Activated CD4-positive, alpha-beta T cell treated with anti-CD3 and anti-CD28 coated beads, Interleukin-2, amount 50 U/mL, for 24 hours (primary cell): Measurements from ENCODE around the gene KIAA0232.

Source experiments
- DNase-seq, 2 donors: peaks; one replicate each; pipeline ENCODE4 v3.0.0-alpha.2; 2020; ENCODE audit warnings: low read depth in 1 of 2, low spot score in 1 of 2

Gene KIAA0232, protein sequence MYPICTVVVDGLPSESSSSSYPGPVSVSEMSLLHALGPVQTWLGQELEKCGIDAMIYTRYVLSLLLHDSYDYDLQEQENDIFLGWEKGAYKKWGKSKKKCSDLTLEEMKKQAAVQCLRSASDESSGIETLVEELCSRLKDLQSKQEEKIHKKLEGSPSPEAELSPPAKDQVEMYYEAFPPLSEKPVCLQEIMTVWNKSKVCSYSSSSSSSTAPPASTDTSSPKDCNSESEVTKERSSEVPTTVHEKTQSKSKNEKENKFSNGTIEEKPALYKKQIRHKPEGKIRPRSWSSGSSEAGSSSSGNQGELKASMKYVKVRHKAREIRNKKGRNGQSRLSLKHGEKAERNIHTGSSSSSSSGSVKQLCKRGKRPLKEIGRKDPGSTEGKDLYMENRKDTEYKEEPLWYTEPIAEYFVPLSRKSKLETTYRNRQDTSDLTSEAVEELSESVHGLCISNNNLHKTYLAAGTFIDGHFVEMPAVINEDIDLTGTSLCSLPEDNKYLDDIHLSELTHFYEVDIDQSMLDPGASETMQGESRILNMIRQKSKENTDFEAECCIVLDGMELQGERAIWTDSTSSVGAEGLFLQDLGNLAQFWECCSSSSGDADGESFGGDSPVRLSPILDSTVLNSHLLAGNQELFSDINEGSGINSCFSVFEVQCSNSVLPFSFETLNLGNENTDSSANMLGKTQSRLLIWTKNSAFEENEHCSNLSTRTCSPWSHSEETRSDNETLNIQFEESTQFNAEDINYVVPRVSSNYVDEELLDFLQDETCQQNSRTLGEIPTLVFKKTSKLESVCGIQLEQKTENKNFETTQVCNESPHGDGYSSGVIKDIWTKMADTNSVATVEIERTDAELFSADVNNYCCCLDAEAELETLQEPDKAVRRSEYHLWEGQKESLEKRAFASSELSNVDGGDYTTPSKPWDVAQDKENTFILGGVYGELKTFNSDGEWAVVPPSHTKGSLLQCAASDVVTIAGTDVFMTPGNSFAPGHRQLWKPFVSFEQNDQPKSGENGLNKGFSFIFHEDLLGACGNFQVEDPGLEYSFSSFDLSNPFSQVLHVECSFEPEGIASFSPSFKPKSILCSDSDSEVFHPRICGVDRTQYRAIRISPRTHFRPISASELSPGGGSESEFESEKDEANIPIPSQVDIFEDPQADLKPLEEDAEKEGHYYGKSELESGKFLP (N-terminal part only)

DNA sequence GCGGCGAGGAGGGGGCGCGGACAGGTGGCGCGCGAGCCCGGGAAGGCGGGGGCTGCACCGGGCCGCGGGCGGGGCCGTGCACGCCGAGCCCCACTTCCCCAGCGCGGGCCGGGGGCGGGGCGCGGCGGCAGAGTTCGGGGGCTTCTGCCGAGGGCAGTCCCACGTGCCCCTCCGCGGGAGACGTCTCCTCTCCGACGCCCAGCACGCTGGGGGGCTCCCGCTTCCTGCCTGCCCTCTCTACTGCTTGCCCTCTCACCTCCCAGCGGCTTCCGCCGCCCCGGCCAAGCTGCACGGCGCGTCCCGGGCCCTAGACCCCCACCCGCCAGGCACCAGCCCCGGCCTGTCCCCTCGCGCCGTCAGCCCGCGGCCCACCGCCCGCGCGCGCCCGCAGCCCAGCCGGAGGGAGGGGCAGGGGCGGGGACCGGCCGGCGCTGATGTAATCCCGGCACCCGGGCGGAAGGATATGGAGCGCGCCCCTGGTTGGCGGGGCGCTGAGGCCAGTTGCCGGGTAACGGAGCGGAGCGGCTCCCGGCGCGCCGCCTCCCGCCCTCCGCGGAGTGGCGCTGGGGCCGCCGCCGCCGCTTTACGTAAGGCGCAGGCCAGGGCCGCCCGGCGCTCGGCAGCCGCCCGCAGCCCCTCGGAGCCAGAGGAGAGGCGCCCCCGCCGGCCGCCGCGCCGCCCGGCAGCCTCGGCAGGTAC is at the start of gene KIAA0232:
TSS of gene KIAA0232 (plus strand) at position 581 of the 699 bp plus-strand sequence. CDS start 41,727 bp downstream, outside the sequence.
- DNase-seq, result peak; percentile 81 to 82

DNA sequence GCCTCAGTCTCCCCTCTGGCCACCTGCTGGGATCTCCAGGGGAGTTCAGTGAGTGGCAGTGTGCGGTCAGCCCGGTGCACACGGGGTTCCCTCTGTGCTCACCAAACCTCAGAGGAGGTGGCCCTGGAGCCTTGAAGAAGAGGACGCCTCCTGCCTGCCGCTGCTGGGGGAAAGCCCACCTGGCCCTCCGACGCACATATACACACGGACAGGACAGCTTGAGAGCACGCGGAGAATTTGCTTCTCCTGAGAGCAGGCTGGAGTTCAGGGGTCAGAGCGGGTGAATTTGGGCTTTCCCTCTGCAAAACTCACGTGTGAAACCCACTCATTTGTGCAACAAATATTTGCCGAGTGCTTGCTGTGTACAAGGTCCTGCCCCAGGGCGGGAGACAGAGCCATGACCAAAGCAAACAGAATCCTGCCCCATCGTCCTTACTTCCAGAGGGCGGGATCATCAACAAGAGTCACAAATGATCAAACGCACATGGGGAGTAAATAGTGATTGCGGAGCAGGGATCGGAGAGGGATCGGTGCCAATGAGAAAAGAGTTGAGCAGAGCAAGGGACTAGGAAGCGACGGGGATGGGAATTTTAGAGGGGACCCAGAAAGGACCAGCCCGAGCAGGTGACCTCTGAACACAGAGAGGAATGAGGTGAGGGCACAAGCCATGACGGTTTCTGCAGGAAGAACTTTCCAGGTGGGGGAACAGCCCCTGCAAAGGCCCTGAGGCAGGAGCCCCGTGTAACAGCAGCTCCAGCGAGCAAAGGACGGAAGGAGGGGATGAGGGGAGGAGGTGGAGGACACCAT is 49.0 kb upstream of the KIAA0232 start:
- no peak for DNase-seq

DNA sequence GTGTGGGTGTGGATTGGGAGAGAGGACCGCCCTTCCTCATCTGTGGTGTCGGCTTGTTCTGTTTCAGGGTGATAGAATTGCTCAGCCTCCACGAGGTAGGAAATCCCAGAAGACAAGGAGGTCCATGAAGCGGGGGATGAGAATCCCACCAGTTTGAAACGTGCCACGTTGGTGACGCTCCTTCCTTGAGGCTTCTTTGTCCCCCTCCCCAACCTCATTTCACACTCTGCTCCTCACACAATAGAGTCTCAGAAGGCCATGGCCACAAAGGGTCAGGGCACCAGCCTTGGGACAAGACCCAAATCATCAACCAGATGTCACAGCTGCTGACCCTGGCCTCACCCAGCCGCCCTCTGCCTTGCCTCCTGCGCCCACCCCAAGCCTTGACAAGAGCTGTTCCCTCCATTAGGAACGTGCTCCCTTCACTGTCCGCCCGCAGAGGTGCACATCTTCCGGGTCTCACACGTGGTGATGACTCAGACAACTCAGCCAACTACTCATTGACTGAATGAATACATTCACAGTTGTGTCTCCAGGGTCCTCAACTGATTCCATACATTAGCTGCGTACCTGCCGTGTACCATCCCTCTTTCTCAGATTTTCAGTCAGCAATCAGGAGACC is 48.3 kb upstream of the KIAA0232 start:
- DNase-seq, result no peak

DNA sequence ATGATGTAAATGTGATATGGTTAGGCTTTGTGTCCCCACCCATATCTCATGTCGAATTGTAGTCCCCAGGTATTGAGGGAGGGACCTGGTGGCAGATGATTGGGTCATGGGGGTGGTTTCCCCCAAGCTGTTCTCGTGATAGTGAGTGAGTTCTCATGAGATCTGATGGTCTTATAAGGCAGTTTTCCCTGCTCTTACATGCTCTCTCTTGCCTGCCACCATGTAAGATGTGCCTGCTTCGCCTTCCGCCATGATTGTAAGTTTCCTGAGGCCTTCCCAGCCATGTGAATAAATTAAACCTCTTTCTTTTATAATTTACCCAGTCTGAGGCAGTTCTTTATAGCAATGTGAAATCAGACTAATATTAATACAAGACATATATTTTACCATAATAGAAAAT is 42.6 kb upstream of the KIAA0232 start:
- DNase-seq, result no peak

DNA sequence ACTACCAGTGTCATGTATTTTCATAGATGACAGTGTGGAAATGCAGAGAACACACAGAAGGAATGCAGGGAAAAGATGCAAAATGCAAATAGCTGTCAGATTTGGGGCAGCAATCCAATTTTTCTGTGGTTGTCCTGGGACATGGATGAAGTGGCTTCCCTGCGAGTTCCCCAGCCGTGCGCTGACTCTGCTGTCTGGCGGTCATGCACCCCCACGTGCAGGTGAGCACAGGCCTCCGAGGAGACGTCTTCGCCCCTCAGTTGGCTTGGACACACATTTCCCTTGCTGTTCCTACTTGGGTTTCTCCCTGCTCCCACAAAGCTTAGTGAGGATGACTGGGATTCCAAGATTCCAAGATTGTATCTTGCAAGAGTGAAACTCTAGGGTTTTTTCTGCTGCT is 42.2 kb upstream of the KIAA0232 start:
- DNase-seq, result no peak

DNA sequence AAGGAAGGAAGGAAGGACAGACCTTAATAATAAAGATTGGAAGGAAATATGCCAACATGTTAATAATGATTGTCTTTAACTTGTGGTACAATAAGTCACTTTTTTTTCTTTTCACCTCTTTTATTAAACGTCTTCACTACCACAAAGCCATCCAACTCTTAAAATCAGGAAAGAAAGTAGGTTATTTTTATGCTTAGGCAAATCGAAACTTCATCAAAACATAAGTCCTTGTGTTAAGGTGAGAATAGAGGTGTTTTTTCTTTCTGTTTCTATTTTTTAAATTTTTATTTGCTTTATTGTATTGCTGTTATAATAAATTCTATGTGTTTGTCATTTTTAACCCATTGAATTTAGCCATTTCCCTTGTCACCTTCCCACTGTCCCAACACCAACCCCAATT is 40.0 kb upstream of the KIAA0232 start:
- no peak for DNase-seq

DNA sequence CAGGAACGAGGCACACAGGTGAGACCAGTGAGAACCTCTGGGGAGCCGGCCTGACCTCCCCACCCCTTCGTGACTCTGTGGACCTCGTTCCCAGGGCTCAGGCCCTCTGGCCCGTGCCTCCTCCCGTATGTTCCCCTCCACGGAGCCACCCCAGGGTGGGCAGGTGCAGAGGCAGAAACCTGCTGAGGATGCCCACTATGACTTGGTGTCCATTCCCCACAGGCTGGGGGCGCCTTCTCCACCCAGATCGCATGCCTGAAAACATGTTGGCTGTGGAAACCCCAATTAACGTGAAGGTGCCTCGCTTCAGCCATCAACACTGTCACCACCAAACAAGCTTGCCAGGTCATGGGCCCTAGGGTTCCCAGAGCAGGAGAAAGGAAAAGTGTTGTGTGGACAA is 39.5 kb upstream of the KIAA0232 start:
- DNase-seq, result no peak

DNA sequence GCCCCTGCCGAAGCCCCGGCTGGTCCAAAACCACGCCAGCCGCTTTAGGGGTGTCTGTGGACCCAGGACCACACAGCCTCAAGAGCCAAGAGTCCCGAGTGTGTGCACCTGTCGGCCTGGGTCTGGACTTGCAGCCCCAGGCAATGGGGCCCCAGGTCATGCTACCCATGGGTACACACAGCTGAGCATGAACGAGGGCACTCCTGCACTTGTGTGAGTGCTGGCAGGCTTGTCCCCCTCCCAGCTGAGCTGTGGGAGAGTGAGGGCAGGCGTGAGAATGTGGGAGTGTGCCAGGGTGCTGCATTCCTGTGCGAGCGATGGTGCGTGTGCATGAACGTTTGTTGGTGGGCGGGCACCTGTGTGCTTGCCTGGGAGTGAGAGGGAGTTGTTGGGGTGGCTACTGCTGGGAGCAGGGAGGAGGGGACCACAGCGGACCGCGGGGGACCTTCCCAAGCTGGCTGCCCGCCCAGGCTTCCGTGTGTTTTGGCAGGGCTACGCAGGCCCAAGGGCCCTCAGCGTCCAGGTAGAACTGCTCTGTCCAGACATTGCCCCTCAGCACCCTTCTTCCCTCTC is 35.7 kb upstream of the KIAA0232 start:
- no peak for DNase-seq

DNA sequence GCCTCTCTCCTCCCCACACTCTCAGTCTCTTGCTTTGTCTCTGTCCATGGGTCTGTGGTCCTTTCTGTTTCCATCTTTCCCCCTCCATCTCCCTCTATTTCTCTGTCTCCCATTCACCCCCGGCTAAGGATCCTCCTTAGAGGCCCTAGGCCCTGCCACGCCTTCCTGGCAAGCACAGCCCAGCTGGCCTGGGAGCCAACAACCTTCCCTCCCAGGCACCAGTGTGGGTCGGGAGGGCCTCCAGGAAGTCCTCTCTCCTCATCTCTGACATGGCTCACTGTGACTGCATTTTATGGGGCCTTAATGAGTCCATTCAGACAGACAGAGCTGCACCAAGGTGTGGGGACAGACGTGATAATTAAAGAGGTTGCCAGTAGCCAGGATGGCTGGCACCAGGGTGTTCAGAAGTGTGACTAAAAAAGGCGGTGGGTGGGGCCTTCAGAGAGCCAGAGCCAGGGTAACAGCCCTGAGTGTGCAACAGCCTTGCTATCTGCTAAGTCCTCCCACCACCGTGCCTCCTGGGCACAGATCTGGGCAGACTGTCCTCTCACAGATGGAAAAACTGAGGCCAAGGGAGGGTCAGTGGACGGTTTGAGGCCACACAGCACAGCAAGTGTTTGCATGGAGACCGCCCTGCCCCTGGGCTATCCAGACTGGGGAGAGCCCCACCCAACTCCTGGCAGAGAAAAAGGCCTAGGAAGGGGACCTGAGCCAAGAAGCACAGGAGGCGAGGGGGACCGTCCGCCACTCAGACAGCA is 35.1 kb upstream of the KIAA0232 start:
- no peak for DNase-seq

DNA sequence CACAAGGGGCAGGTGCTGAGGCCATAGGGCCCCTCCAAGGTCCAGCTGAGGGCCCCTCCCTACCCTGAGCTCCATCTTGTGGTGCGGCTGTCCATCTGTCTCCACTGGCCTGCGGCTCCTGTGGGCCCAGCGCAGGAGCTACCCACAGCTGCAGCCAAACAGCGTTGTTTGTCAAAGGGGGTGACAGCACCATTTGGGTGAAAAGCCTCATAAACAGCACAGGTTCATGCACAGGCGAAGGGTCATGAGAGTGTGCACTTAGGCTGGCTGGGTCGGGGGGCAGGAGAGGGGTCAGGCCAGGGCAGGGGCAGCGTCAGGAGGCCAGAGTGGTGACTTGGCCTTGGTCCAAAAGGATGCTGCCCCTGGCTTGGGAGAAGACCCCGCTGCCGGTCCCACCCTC is 34.2 kb upstream of the KIAA0232 start:
- no peak for DNase-seq

DNA sequence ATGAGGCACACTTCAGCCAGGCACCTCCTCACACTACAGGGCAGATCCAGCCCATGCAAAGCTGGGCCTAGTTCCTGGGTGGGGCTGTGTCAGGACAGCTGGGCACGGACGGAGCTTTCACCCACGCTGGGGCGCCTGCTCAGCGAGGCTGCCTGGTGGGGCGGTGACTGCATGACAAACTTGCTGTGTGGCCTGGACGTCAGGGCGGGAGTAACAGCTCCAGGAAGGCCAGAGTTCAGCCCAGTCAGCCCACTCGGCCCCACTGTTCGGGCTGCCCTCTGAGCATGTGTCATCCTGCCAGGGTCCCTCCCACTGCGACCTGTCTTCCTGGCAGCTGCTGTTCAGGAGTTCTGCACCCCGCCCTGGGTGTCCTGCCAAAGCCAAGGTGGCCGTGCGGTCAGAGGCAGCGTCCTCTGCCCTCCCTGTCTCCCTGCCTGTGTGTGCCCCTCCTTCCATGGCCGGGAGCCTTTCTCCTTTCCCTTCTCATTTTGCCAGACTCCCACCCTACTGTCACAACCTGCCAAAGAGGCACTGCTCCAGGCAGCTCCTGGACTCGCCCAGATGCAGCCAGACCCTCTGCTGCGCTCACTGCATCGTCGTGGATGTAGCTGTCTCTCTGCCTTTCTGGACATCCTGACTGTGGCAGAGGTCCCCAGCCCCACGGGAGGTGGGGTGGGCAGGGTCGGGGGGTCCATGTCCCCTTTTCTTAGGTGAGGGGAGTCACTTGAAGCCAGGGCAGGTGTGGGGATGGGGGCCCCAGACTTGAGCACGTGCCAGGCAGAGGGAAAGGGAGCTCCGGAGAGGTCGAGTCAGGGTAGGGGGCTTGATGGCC is 33.0 kb upstream of the KIAA0232 start:
- no peak for DNase-seq

DNA sequence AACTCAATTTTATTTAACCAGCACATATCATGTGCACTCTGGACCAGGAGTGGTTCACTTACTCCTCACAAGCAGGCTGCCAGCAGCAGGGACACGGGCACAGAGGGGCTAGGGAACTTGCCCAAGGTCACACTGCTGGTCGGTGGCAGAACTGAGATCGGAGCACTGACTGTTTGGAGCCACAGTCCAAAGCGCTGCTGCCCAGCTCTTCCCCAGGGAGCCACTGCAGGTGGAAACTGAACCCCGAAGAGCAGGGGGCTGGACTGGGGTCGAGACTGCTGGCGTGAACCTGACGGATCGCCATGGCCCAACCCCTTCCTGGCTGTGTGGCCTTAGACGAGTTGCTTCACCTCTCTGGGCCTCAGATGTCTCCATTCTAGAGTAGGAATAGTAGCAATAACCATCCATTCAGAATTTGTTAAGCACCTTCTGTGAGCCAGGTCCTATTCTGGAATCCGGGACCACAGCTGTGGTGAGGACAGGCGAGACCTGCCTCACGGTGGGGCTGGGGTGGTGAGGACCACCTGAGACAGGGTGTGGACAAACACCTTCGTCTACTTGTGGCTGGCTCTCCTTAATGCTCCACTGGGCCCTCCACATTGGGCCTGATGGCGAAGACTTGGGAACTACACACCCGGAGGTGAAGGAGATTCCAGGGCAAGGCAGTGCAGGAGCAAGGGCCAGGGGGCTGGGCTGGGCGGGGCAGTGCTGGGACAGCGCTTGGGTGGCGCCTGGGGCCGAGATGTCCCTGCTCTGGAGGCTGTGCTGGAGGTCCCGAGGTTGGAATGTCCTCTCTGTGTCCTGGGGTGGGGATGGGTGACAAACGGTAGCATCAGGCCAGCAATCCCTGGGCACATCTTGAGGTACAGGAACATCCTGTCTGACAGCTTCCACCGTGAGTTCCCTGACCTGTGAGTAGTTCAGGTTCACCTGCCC is 32.0 kb upstream of the KIAA0232 start:
- DNase-seq, result no peak

DNA sequence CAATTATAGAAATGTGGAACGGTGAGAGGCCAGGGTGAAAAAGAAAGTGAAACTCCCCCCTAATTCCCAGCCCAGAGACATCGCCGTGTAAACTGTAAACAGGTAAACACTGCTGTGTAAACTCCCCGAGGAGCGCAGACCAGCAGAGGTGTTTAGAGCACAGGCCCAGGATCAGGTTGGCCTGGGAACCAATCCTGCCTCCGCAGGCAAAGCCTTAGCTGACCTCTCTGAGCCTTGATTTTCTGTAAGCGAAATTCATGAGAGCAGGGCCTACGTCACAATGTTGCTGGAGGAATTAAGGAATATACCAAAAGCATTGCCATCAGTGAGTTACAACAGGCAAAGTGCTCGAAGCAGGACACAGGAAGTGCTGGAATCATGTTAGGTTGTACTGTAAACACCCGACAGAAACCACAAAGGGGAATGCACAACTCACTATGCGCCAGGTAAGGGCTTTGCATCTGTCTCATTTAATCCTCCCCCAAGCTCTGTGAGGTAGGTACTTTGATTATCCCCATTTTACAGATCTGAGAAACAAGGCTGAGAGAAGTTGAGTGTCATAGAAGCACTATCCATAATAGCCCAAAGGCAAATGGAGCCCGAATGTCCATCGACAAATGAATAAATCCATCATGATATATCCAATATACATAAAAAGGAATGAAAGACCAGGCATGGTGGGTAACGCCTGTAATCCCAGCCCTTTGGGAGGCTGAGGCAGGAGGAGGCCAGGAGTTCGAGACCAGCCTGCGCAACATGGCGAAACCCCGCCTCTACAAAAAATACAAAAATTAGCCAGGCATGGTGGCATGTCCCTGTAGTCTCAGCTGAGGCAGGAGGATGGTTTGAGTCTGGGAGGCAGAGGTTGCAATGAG is 30.7 kb upstream of the KIAA0232 start:
- no peak for DNase-seq

DNA sequence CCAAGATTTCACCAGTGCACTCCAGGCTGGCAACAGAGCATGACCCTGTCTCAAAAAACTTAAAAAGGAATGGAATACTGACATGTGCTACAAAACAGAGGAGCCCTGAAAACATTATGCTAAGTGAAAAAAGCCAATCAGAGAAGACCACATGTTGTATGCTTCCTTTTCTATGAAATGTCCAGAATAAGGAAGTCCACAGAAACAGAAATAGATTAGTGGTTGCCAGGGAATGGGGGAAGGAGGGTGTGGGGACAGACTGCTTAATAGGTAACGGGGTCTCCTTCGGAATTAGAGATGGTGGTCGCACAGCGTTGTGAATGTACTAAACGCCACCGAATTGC is 30.1 kb upstream of the KIAA0232 start:
- DNase-seq, result no peak

DNA sequence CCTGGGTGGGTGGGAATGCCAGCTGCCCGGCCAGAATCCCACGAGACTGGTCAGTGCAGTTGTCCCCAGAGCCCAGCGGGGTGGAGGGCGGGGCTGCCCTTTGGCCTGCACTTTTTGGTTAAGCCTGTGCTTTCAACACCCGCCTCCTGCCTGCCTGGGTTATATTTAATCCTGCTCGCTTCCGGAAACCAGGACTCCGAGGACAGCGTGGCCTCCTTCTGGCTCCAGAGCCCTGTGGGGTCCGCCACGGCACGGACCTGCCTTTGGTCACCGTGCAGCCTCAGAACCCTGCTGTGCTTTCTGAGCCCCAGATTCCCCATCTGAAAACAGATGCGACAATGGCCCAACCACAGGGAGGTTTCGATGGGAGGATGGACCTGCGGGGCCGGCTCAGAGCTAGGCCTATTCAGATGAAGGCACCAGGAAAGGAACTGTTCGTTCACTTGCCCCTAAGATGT is 29.4 kb upstream of the KIAA0232 start:
- no peak for DNase-seq

DNA sequence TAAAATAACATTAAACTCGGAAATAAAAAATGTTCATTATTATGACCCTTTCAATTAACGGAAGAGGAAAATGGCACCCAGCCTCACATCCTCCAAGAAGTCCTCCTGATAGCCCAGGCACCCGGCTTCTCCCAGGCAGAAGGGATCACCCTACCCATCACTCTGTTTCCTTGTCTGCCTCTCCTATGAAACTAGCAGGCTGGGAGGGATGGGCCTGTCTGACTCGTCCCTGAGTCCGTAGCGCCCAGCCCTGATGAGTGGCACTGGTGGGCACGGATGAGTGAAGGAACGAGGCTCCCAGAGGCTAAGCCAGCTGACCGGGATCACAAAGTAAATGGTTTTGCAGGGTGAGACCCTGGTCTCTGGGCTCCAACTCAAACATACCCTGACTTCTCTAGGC is 28.6 kb upstream of the KIAA0232 start:
- DNase-seq, result no peak
